IPS DF 6.9 (cell line): ENCODE results near the gene GABPB1.

Experiments used
- DNase-seq: peaks from one replicate; pipeline ENCODE4 v3.0.0-alpha.2; 2013; ENCODE audit warnings: low read depth, low spot score
- H3K27ac ChIP-seq: one replicate; pipeline ENCODE4 v1.5.1; 2013; ENCODE audit warnings: low read length, control low read depth
- H3K27me3 ChIP-seq: 2 replicates; pipeline ENCODE4 v1.6.1; 2013; ENCODE audit warnings: mild to moderate bottlenecking, low read length; ENCODE audit not compliant: control insufficient read depth, insufficient read depth
- H3K36me3 ChIP-seq: 2 replicates; pipeline ENCODE4 v1.6.1; 2013; ENCODE audit warnings: low read length; ENCODE audit not compliant: control insufficient read depth, insufficient read depth
- H3K4me1 ChIP-seq: 2 replicates; pipeline ENCODE4 v1.6.1; 2013; ENCODE audit warnings: low read length; ENCODE audit not compliant: control insufficient read depth, insufficient read depth
- H3K4me3 ChIP-seq: 2 replicates; pipeline ENCODE4 v1.5.1; 2013; ENCODE audit warnings: mild to moderate bottlenecking, low read length
- H3K9me3 ChIP-seq: 2 replicates; pipeline ENCODE4 v1.6.1; 2013; ENCODE audit warnings: low read length, inconsistent platforms; ENCODE audit not compliant: control insufficient read depth, insufficient read depth
- WGBS: extraction: QIAGEN DNeasy Blood & Tissue Kit; methylation state at CpG from one replicate; pipeline ENCODE4 v1.1.7; 2013; ENCODE audit warnings: mixed read lengths, missing lambda C conversion rate; ENCODE audit not compliant: insufficient read length, insufficient coverage; 5-methylcytosine and 5-hydroxymethylcytosine counted together

The GABPB1 gene

DNA sequence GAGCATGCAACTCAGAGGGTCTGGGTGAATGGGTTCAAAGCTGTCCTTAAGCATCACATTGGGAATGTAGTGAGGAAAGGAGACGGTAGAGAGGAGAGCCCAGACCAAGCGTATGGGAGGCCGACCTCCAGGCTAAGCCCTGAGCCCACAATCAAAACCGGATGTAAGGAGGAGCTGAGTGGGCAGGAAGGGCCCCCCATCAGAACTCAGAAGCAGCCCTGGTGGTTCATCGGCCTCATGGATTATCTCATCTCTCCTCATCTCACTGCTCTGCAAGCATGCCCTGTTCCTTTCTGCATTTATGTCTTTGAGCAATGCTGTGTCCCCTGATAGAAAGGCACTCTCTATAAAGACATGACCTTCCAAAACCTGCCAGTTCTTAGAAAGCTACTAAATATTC, 95.7 kb downstream of the GABPB1 start:
- WGBS = no CpG with 5 or more reads among the region's 5 CpGs

GRCh38 chr15:50257924-50258323, 97.1 kb downstream of the GABPB1 start:
- no peak overlapping the region for H3K27ac ChIP-seq
- H3K9me3 ChIP-seq = no peaks in the 10 kb centered on the region
- DNase-seq = no peak
- no peaks in the 10 kb centered on the region for H3K4me1 ChIP-seq
- H3K36me3 ChIP-seq = no peaks in the 10 kb centered on the region
- no peak overlapping the region for H3K4me3 ChIP-seq
- H3K27me3 ChIP-seq = no peaks in the 10 kb centered on the region
- no CpG with 5 or more reads among the region's 3 CpGs for WGBS

More for the DNA sequence above, 95.7 kb downstream of the GABPB1 start:
- Histone ChIP-seq H3K4me1 (no peaks in the 10 kb centered on the region), H3K27me3 (no peaks in the 10 kb centered on the region), H3K4me3 (no peak overlapping the region), H3K36me3 (no peaks in the 10 kb centered on the region), H3K9me3 (no peaks in the 10 kb centered on the region), H3K27ac (no peak overlapping the region)
- DNase-seq = no peak

- H3K4me1 ChIP-seq = no peaks in the 10 kb centered on the region
- H3K27ac ChIP-seq = no peak overlapping the region
- H3K4me3 ChIP-seq = no peak overlapping the region
- H3K9me3 ChIP-seq = no peaks in the 10 kb centered on the region
- DNase-seq = no peak
- no peaks in the 10 kb centered on the region for H3K36me3 ChIP-seq
- no peaks in the 10 kb centered on the region for H3K27me3 ChIP-seq
- no CpG with 5 or more reads among the region's 8 CpGs for WGBS
Observed at GRCh38 chr15:50257332-50257731, 97.7 kb downstream of the GABPB1 start.

DNA sequence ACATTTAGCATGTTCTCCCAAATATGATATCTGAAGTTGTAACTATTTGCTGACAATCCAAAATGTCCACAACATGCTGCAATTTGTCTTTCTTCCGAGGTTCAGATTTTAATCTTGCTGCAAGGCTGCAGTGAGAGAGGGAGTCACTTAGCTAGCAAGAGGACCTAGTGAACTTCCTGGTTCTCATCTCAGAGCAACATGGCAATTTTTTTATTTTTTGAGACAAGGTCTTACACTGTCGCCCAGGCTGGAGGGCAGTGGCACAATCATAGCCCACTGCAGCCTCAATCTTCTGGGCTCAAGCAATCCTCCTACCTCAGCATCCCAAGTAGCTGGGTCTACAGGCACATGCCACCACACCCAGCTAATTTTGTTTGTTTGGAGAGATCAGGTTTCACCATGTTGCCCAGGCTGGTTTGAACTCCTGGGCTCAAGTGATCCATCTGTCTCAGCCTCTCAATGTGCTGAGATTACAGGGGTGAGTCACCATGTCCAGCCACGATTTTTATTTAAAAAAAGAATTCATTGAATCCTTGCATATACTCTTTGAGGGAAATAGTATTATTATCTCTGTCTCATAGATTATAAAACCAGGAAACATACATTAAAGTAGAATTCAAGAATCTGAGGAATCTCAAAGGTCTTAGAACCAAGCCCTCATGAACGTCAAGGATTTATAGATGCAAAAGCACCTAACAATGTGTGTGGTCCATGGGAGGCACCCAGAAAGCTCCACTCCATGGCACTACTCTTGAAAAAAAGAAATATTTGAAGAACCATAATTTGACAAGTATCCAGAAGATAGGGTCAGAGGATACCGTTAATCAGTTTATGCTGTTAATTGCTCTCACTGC, 98.6 kb downstream of the GABPB1 start:
- no peaks in the 10 kb centered on the region for H3K27me3 ChIP-seq
- no peak for DNase-seq

GRCh38 chr15:50252556-50252955, 102.4 kb downstream of the GABPB1 start:
- no peaks in the 10 kb centered on the region for H3K4me1 ChIP-seq
- H3K9me3 ChIP-seq = no peaks in the 10 kb centered on the region
- H3K27ac ChIP-seq = no peak overlapping the region
- no peak overlapping the region for H3K4me3 ChIP-seq
- no peak for DNase-seq
- no peaks in the 10 kb centered on the region for H3K36me3 ChIP-seq
- WGBS = no CpG with 5 or more reads among the region's 11 CpGs
- H3K27me3 ChIP-seq = no peaks in the 10 kb centered on the region

More for the DNA sequence above, 98.6 kb downstream of the GABPB1 start:
- H3K36me3 ChIP-seq = no peaks in the 10 kb centered on the region
- no CpG with 5 or more reads among the region's 5 CpGs for WGBS
- no peaks in the 10 kb centered on the region for H3K4me1 ChIP-seq
- H3K4me3 ChIP-seq = no peak overlapping the region
- no peaks in the 10 kb centered on the region for H3K9me3 ChIP-seq
- H3K27ac ChIP-seq = no peak overlapping the region

DNA sequence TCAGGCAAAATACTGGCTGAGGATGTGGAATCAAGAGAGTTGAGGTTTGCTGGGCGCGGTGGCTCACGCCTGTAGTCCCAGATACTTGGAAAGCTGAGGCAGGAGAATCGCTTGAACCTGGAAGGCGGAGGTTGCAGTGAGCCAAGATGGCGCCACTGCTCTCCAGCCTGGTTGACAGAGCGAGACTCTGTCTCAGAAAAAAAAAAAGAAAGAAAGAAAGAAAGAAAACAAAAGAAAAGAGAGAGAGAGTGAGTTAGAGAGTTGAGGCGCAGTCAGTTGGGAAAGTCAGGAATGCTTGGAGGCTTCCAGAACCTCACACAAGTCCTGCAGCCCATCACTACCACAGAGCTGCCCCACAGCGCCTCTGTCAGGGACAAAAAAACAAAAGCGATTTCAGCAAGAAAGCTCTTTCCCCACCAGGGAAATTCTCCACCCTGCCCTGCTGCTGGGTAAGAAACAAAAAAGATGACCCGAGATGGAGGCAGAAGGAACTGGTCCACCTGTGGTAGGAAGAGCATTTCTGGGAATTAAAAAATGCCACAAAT, 103.3 kb downstream of the GABPB1 start:
- Histone ChIP-seq H3K4me3 (no peak overlapping the region), H3K27ac (no peak overlapping the region), H3K9me3 (no peaks in the 10 kb centered on the region), H3K4me1 (no peaks in the 10 kb centered on the region), H3K36me3 (no peaks in the 10 kb centered on the region), H3K27me3 (no peaks in the 10 kb centered on the region)
- DNase-seq = no peak
- no CpG with 5 or more reads among the region's 11 CpGs for WGBS

- Histone ChIP-seq H3K9me3 (no peaks in the 10 kb centered on the region), H3K27me3 (no peaks in the 10 kb centered on the region), H3K36me3 (no peaks in the 10 kb centered on the region), H3K4me1 (no peaks in the 10 kb centered on the region), H3K4me3 (no peak overlapping the region), H3K27ac (no peak overlapping the region)
- DNase-seq = no peak
- no CpG with 5 or more reads among the region's 6 CpGs for WGBS
Observed at GRCh38 chr15:50250760-50251394, 104.1 kb downstream of the GABPB1 start.

- H3K4me1 ChIP-seq = no peaks in the 10 kb centered on the region
- H3K27me3 ChIP-seq = no peaks in the 10 kb centered on the region
- no peak overlapping the region for H3K4me3 ChIP-seq
- no CpG with 5 or more reads among the region's 2 CpGs for WGBS
- no peaks in the 10 kb centered on the region for H3K36me3 ChIP-seq
- no peak for DNase-seq
- H3K27ac ChIP-seq = no peak overlapping the region
- no peaks in the 10 kb centered on the region for H3K9me3 ChIP-seq
Observed at GRCh38 chr15:50249704-50250103, 105.3 kb downstream of the GABPB1 start.

GRCh38 chr15:50248994-50249582, 105.9 kb downstream of the GABPB1 start:
- H3K27me3 ChIP-seq = no peaks in the 10 kb centered on the region
- no peaks in the 10 kb centered on the region for H3K9me3 ChIP-seq
- H3K27ac ChIP-seq = no peak overlapping the region
- H3K4me3 ChIP-seq = no peak overlapping the region
- no peaks in the 10 kb centered on the region for H3K4me1 ChIP-seq
- WGBS = no CpG with 5 or more reads among the region's 4 CpGs
- no peak for DNase-seq
- H3K36me3 ChIP-seq = no peaks in the 10 kb centered on the region

DNA sequence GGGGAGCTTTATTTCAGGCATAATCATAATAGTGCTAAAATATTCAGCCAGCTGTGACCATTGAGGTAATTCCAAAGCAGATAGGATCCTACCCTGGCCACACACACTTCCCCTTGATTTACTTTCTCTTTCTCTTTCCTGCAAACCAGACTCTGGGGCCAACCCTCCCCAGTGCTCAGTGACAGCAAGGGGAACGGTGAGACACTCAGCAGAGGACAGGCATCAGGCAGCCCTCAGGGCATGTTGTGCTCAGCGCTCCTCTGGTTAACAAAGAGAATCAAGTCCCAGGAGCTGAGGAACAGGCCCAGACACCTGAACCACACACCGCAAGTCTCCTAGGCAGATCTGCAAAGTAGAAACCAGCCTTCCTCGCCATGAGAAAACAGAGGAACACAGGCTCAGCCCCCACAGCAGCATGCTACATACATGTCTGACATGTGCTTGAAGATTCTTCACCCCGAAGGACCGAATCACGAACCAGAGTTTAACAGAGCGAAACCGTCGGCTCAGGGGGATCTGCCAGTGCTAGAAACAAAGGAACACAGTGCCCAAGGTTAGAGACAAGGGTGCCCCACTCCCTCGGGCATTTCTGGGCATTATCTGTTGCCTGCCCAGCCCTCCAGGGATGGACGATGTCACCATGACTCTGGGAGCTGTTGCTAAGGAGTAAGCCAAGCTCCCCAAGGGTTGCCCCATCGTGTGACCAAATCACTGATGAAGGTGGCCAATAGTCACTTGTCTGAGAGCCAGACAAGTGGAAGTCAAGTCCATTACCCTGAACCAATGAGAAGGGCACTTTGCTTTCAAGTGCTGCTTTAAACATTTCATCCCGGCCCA, 107.0 kb downstream of the GABPB1 start:
- no CpG with 5 or more reads among the region's 14 CpGs for whole genome bisulfite sequencing
- Histone ChIP-seq H3K4me1 (no peaks in the 10 kb centered on the region), H3K27me3 (no peaks in the 10 kb centered on the region), H3K36me3 (no peaks in the 10 kb centered on the region), H3K27ac (no peak overlapping the region), H3K9me3 (no peaks in the 10 kb centered on the region), H3K4me3 (no peak overlapping the region)
- no peak for DNase-seq
